Liver (tissue), 9 donors: Measurements from ENCODE around the gene VIPR2. TPM values are rescaled to one million over a fixed set of nuclear protein-coding genes. Genes with fewer than 3 reads are reported as not detected.

Source experiments
- DNase-seq: peaks from one replicate; pipeline ENCODE4 v3.0.0-alpha.2; 2017; ENCODE audit warnings: low spot score
- H3K27ac ChIP-seq, 2 donors: one replicate each; pipeline ENCODE4 v1.7.0; 2013; ENCODE audit warnings: inconsistent platforms in 2 of 2, low read length in 2 of 2, control low read depth in 1 of 2, low read depth in 1 of 2, mild to moderate bottlenecking in 1 of 2
- H3K27me3 ChIP-seq, 4 donors: one replicate each; pipeline versions ENCODE4 v1.6.1 to v1.7.0; 2013; ENCODE audit warnings: low read length in 3 of 4, inconsistent platforms in 1 of 4, mild to moderate bottlenecking in 1 of 4, moderate library complexity in 1 of 4; ENCODE audit not compliant: control insufficient read depth in 4 of 4, insufficient read depth in 4 of 4
- H3K36me3 ChIP-seq, 4 donors: one replicate each; pipeline versions ENCODE4 v1.6.1 to v1.7.0; 2013; ENCODE audit warnings: low read length in 3 of 4, mild to moderate bottlenecking in 3 of 4, low read depth in 1 of 4, moderate library complexity in 1 of 4; ENCODE audit not compliant: control insufficient read depth in 4 of 4, insufficient read depth in 3 of 4
- H3K4me1 ChIP-seq, 4 donors: one replicate each; pipeline versions ENCODE4 v1.6.1 to v1.7.0; 2013; ENCODE audit warnings: low read length in 3 of 4, mild to moderate bottlenecking in 3 of 4, moderate library complexity in 1 of 4; ENCODE audit not compliant: control insufficient read depth in 4 of 4, insufficient read depth in 4 of 4
- H3K4me3 ChIP-seq, 3 donors: one replicate each; pipeline versions ENCODE4 v1.6.1 to v1.7.0; 2013; ENCODE audit warnings: low read length in 3 of 3, control low read depth in 1 of 3, low read depth in 1 of 3, mild to moderate bottlenecking in 1 of 3
- H3K9ac ChIP-seq, 2 donors: one replicate each; pipeline ENCODE4 v1.7.0; 2013; ENCODE audit warnings: low read length in 2 of 2, mild to moderate bottlenecking in 2 of 2, moderate library complexity in 2 of 2, control low read depth in 1 of 2, low read depth in 1 of 2
- H3K9me3 ChIP-seq, 4 donors: one replicate each; pipeline versions ENCODE4 v1.6.1 to v1.7.0; 2013; ENCODE audit warnings: low read length in 3 of 4; ENCODE audit not compliant: control insufficient read depth in 4 of 4
- ATF3 ChIP-seq: IDR thresholded peaks from 2 replicates; pipeline ENCODE4 v1.6.1; 2016; ENCODE audit warnings: antibody characterized with exemption
- CTCF ChIP-seq: fragments of 150-350 bp; IDR thresholded peaks from 2 replicates; pipeline ENCODE4 v1.5.1; 2017; ENCODE audit warnings: improper control_type of control experiment, low read depth, low read length; ENCODE audit not compliant: missing input control
- EGR1 ChIP-seq, 2 donors: IDR thresholded peaks; 2 replicates each; pipeline ENCODE4 v1.6.1; 2016 to 2018; ENCODE audit warnings: antibody characterized with exemption in 2 of 2, low read depth in 2 of 2
- FOXA1 ChIP-seq: IDR thresholded peaks from 2 replicates; pipeline ENCODE4 v1.6.1; 2016; ENCODE audit warnings: antibody characterized with exemption
- FOXA2 ChIP-seq: IDR thresholded peaks from 2 replicates; pipeline ENCODE4 v1.6.1; 2016; ENCODE audit warnings: antibody characterized with exemption
- GABPA ChIP-seq, 2 donors: IDR thresholded peaks in 1 of 2; conservative IDR thresholded peaks in 1 of 2; 2 replicates each; pipeline ENCODE4 v1.6.1; 2016; ENCODE audit warnings: antibody characterized with exemption in 2 of 2, mild to moderate bottlenecking in 1 of 2, moderate library complexity in 1 of 2
- HNF4A ChIP-seq, 2 donors: conservative IDR thresholded peaks; 2 replicates each; pipeline ENCODE4 v1.6.1; 2016; ENCODE audit warnings: antibody characterized with exemption in 2 of 2, mild to moderate bottlenecking in 2 of 2
- HNF4G ChIP-seq: IDR thresholded peaks from 2 replicates; pipeline ENCODE4 v1.6.1; 2016; ENCODE audit warnings: antibody characterized with exemption
- JUND ChIP-seq, 2 donors: IDR thresholded peaks; 2 replicates each; pipeline ENCODE4 v1.6.1; 2016; ENCODE audit warnings: antibody characterized with exemption in 2 of 2
- MAX ChIP-seq: IDR thresholded peaks from 2 replicates; pipeline ENCODE4 v1.6.1; 2016; ENCODE audit warnings: antibody characterized with exemption
- NR2F2 ChIP-seq: IDR thresholded peaks from 2 replicates; pipeline ENCODE4 v1.6.1; 2016; ENCODE audit warnings: antibody characterized with exemption
- RAD21 ChIP-seq, 2 donors: IDR thresholded peaks; 2 replicates each; pipeline ENCODE4 v1.6.1; 2016; ENCODE audit warnings: antibody characterized with exemption in 2 of 2, mild to moderate bottlenecking in 2 of 2
- REST ChIP-seq: IDR thresholded peaks from 2 replicates; pipeline ENCODE4 v1.6.1; 2016; ENCODE audit warnings: antibody characterized with exemption, mild to moderate bottlenecking
- RXRA ChIP-seq, 2 donors: IDR thresholded peaks; 2 replicates each; pipeline ENCODE4 v1.6.1; 2017 to 2018; ENCODE audit warnings: antibody characterized with exemption in 2 of 2, mild to moderate bottlenecking in 1 of 2
- SP1 ChIP-seq: IDR thresholded peaks from 2 replicates; pipeline ENCODE4 v1.6.1; 2018; ENCODE audit warnings: antibody characterized with exemption, mild to moderate bottlenecking
- TAF1 ChIP-seq: conservative IDR thresholded peaks from 2 replicates; pipeline ENCODE4 v1.6.1; 2016; ENCODE audit warnings: antibody characterized with exemption, mild to moderate bottlenecking
- YY1 ChIP-seq: IDR thresholded peaks from 2 replicates; pipeline ENCODE4 v1.6.1; 2016; ENCODE audit warnings: antibody characterized with exemption, mild to moderate bottlenecking
- ZBTB33 ChIP-seq: IDR thresholded peaks from 2 replicates; pipeline ENCODE4 v1.6.1; 2016; ENCODE audit warnings: antibody characterized with exemption
- WGBS: extraction: QIAGEN DNeasy Blood & Tissue Kit; methylation state at CpG from one replicate; pipeline ENCODE4 v1.1.7; 2013; 5-methylcytosine and 5-hydroxymethylcytosine counted together
- polyA plus RNA-seq, 2 donors: library from polyadenylated mRNA; stranded (reverse) in 1 of 2; unstranded in 1 of 2; fragments of 200-250 nt in 1 of 2; fragments of >200 nt in 1 of 2; fragmentation: Nextera tagmentation in 1 of 2; extraction: Ambion mirVana in 1 of 2; gene quantifications; one replicate each; pipeline versions ENCODE4 v1.2.1 to v1.2.3, GENCODE V29; 2013 to 2015
- total RNA-seq, 2 donors: library from RNA; depleted of rRNA; stranded (reverse); fragments of >200 nt; gene quantifications; one replicate each; pipeline ENCODE4 v1.2.3, GENCODE V29; 2014
- donor health status: healthy.
- donor health status: healthy.
- donor health status: healthy.
- donor health status: healthy.
- donor health status: healthy.

The VIPR2 gene
- total and polyA plus RNA-seq, 4 donors, result 0.05 to 0.17 (median 0.10) TPM; not detected in 1

DNA sequence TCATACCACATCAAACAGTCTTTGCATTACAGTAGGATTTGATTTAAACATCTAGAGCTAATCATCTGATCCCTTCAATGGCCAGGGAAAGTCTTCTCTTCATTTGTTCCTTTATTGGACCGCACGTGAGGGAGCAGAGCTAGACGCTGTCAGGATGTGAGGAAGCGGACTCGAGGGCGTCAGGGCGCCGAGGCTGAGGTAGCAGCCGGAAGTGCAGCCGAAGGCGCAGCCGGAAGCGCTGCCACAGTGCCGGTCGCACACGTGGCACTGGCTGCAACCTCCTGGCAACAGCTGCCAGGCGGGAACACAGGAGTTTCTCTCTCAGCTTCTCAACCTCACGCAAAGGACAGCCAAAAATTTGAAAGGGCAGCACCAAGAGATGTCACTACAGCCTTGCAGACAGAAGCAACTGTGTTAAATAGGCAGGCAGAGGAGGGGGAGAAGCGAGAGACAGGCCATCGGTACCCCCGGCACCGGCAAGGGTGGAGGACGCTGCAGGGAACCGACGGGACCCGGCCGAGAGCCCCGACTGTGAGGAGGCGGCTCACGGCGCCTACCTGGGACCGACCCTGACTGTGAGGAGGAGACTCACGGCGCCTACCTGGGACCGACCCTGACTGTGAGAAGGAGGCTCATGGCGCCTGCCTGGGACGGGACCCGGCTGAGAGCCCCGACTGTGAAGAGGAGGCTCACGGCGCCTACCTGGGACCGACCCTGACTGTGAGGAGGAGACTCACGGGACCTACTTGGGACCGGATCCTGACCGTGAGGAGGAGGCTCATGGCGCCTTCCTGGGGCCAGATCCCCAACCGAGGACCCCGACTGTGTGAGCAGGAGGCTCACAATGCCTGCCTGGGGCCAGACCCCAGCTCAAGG lies 32.3 kb downstream of the VIPR2 start:
- no peaks in the 10 kb centered on the region for H3K36me3 ChIP-seq
- WGBS, result 55% methylated on average over 48 of the region's 48 CpGs
- no peak overlapping the region for H3K27ac ChIP-seq
- no peak for DNase-seq
- H3K9me3 ChIP-seq, result no peaks in the 10 kb centered on the region
- H3K27me3 ChIP-seq, result peaks cover 0 to 4% (median 0%) of the 10 kb centered on the region in 4 donors
- TF ChIP-seq HNF4G (no peak), RAD21 (IDR thresholded peaks at IDR 0.05) (no peak), FOXA1 (no peak), ZBTB33 (no peak), CTCF (no peak), RXRA (IDR thresholded peaks at IDR 0.05) (no peak), FOXA2 (no peak), TAF1 (no peak), REST (no peak), GABPA (IDR thresholded peaks at IDR 0.05 in 1 of 2, conservative IDR thresholded peaks at IDR 0.05 in 1 of 2) (no peak), JUND (IDR thresholded peaks at IDR 0.05) (no peak), ATF3 (no peak), EGR1 (IDR thresholded peaks at IDR 0.05; ENCODE audit: low read depth in 2 of 2) (no peak), HNF4A (conservative IDR thresholded peaks at IDR 0.05) (no peak), NR2F2 (no peak), MAX (no peak), SP1 (no peak), YY1 (no peak)
- H3K4me3 ChIP-seq, result no peak overlapping the region
- no peaks in the 10 kb centered on the region for H3K4me1 ChIP-seq
- no peak overlapping the region for H3K9ac ChIP-seq
